A673 (cell line): Measurements from ENCODE around the gene NRDC.

ENCODE experiments used
- EZH2 ChIP-seq: fragments of 200-600 bp; sonication (generic); IDR thresholded peaks from 2 replicates; pipeline ENCODE4 v1.6.1; 2017; ENCODE audit warnings: borderline replicate concordance, low read depth, mild to moderate bottlenecking, mixed read lengths, antibody characterized with exemption, low read length; ENCODE audit not compliant: poor library complexity, severe bottlenecking
- TF ChIP-seq, protein P1 (sequence below): fragments of 300-800, 200-600 bp; sonication (generic); conservative IDR thresholded peaks from 2 replicates; pipeline ENCODE4 v1.5.1; 2017; ENCODE audit warnings: low read depth, mild to moderate bottlenecking, antibody characterized with exemption, low read length, moderate library complexity, mixed read lengths

DNA sequence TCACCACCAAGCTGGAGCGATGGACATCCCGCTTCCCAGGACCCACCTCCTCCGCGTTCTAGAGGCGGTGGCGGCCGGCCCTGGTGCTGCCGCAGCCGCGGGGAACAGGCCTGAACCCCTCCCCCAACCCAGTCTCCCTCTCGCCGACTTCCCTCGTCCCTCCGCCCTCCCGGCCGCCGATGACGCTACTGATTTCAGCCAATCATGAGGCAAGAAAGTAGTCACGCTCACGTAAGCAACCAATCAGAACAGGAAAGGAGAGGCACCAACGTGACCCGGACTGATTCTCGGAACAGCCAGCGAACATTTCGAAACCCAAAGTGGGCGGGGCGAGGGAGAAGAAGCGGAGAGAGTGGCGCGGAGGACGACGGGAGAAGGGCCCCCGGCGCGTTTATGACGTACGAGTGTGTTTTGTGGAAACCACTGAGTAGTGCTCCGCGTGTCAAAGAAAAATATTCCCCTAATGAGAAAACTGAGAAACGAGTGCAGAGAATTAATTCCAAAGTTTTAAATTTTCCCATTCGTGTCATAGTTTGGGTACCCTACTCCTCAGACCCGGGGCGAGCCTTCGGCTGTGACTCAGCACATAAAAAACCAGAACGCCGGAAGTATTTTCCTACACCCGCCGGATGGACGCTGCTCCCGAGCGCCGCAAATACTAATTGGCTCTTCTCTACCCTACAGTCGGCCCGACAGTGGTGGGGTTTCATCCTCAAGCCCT, at the start of gene NRDC:
- TF ChIP-seq, protein P1, sequence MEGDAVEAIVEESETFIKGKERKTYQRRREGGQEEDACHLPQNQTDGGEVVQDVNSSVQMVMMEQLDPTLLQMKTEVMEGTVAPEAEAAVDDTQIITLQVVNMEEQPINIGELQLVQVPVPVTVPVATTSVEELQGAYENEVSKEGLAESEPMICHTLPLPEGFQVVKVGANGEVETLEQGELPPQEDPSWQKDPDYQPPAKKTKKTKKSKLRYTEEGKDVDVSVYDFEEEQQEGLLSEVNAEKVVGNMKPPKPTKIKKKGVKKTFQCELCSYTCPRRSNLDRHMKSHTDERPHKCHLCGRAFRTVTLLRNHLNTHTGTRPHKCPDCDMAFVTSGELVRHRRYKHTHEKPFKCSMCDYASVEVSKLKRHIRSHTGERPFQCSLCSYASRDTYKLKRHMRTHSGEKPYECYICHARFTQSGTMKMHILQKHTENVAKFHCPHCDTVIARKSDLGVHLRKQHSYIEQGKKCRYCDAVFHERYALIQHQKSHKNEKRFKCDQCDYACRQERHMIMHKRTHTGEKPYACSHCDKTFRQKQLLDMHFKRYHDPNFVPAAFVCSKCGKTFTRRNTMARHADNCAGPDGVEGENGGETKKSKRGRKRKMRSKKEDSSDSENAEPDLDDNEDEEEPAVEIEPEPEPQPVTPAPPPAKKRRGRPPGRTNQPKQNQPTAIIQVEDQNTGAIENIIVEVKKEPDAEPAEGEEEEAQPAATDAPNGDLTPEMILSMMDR = no peak
- TF ChIP-seq EZH2 = no peak
